Measurements from ENCODE around the gene COBL.

GRCh38 chr7:51154201-51154600, 162.4 kb downstream of the COBL start:
- TF ChIP-seq CTCF (conservative IDR thresholded peaks at IDR 0.05; ENCODE audit: low read length), result no peak
- TF ChIP-seq EZH2phosphoT487 (IDR thresholded peaks at IDR 0.05; ENCODE audit: borderline replicate concordance), result no peak

Measured in Loucy (cell line).